K562 (cell line): ENCODE measurements around the gene MRPS15.

Experiments
- BMI1 ChIP-seq: fragments of 150-350 bp; IDR thresholded peaks from 2 replicates; pipeline ENCODE4 v1.6.1; 2014; ENCODE audit warnings: low read length
- ESRRA ChIP-seq: fragments of 450-650 bp; IDR thresholded peaks from 2 replicates; pipeline ENCODE4 v1.6.1; 2014; ENCODE audit warnings: low read depth, mild to moderate bottlenecking, moderate library complexity, borderline replicate concordance
- MAZ ChIP-seq, 2 experiments: fragments of 450-650 bp in 1 of 2; sonication (generic) in 1 of 2; formaldehyde crosslinking; IDR thresholded peaks in 1 of 2; conservative IDR thresholded peaks in 1 of 2; 2 replicates each; pipeline versions ENCODE4 v1.4.0 to v1.5.0; 2020; ENCODE audit warnings: mild to moderate bottlenecking in 1 of 2, missing genetic modification reagents in 1 of 2
- NR1H2 ChIP-seq: sonication (generic); formaldehyde crosslinking; IDR thresholded peaks from 2 replicates; pipeline ENCODE4 v1.4.0; 2020; ENCODE audit warnings: mild to moderate bottlenecking, missing genetic modification reagents
- SIN3A ChIP-seq, 2 experiments: fragments of 150-350 bp in 1 of 2; IDR thresholded peaks; 2 replicates each; pipeline ENCODE4 v1.6.1; 2011 to 2016; ENCODE audit warnings: borderline replicate concordance in 2 of 2, low read depth in 2 of 2, low read length in 2 of 2, mild to moderate bottlenecking in 2 of 2, moderate library complexity in 2 of 2; ENCODE audit not compliant: control insufficient read depth in 1 of 2
- ZFP36 ChIP-seq: fragments of 150-350 bp; IDR thresholded peaks from 2 replicates; pipeline ENCODE4 v1.6.1; 2018; ENCODE audit warnings: low read length, low read depth; ENCODE audit not compliant: partially characterized antibody
- ZNF644 ChIP-seq: fragments of 200-800 bp; sonication (Bioruptor generic); IDR thresholded peaks from 2 replicates; pipeline ENCODE4 v1.6.1; 2016; ENCODE audit warnings: low read depth, missing genetic modification characterization, missing compliant biosample characterization
- ZNF77 ChIP-seq: fragments of 250-450 bp; sonication (Bioruptor Pico); IDR thresholded peaks from 2 replicates; pipeline ENCODE4 v1.5.0; 2020

- TF ChIP-seq ZNF77: no peak
- peak; percentile 14 for TF ChIP-seq ZFP36
- no peak for TF ChIP-seq SIN3A (IDR thresholded peaks at IDR 0.05; ENCODE audit: borderline replicate concordance in 2 of 2, control insufficient read depth in 1 of 2, low read depth in 2 of 2, low read length in 2 of 2)
- TF ChIP-seq ZNF644 (tag): no peak
- no peak for TF ChIP-seq ESRRA
- no peak for TF ChIP-seq NR1H2 (CRISPR knock-in tag)
- no peak for TF ChIP-seq MAZ (CRISPR knock-in tag; conservative IDR thresholded peaks at IDR 0.05 in 1 of 2, IDR thresholded peaks at IDR 0.05 in 1 of 2)
- no peak for TF ChIP-seq BMI1
Measured at GRCh38 chr1:36481771-36482723, 17.9 kb upstream of the MRPS15 start.
